Fibroblast of lung (primary cell): ENCODE data around the gene CT47C1. TPM values are rescaled to one million over a fixed set of nuclear protein-coding genes. Genes with fewer than 3 reads are reported as not detected.

Experiments used
- DNase-seq, 2 donors: peaks; one replicate each; pipeline versions ENCODE4 v3.0.0 to v3.0.0-alpha.2; 2010; ENCODE audit warnings: low read depth in 2 of 2
- H2AFZ ChIP-seq: 2 replicates; pipeline ENCODE4 v1.5.1; 2012; ENCODE audit warnings: low read length, control low read depth, inconsistent platforms
- H3K27ac ChIP-seq: 2 replicates; pipeline ENCODE4 v1.5.1; 2011; ENCODE audit warnings: low read length, control low read depth; ENCODE audit not compliant: insufficient read depth
- H3K27me3 ChIP-seq: 2 replicates; pipeline ENCODE4 v1.5.1; 2011; ENCODE audit warnings: mild to moderate bottlenecking, low read length; ENCODE audit not compliant: control insufficient read depth, insufficient read depth
- H3K36me3 ChIP-seq: 2 replicates; pipeline ENCODE4 v1.5.1; 2011; ENCODE audit warnings: low read length; ENCODE audit not compliant: control insufficient read depth, insufficient read depth
- H3K4me1 ChIP-seq: 2 replicates; pipeline ENCODE4 v1.5.1; 2011; ENCODE audit warnings: low read length; ENCODE audit not compliant: control insufficient read depth, insufficient read depth; ENCODE audit errors: extremely low read depth
- H3K4me2 ChIP-seq: 2 replicates; pipeline ENCODE4 v1.5.1; 2011; ENCODE audit warnings: low read length, control low read depth; ENCODE audit not compliant: insufficient read depth; ENCODE audit errors: extremely low read depth
- H3K4me3 ChIP-seq, 4 experiments: fragments of 200-600 bp in 1 of 4; sonication (generic) in 1 of 4; replicated peaks in 1 of 4; 2 replicates each; pipeline ENCODE4 v1.5.1; 2011 to 2016; ENCODE audit warnings: low read length in 4 of 4, low read depth in 3 of 4, mild to moderate bottlenecking in 3 of 4, control low read depth in 2 of 4, inconsistent platforms in 1 of 4, mixed read lengths in 1 of 4; ENCODE audit not compliant: insufficient read depth in 1 of 4; ENCODE audit errors: control extremely low read depth in 1 of 4
- H3K79me2 ChIP-seq: 2 replicates; pipeline ENCODE4 v1.5.1; 2012; ENCODE audit warnings: mild to moderate bottlenecking, low read length, inconsistent platforms; ENCODE audit not compliant: control insufficient read depth, insufficient read depth
- H3K9ac ChIP-seq: 2 replicates; pipeline ENCODE4 v1.5.1; 2011; ENCODE audit warnings: mild to moderate bottlenecking, low read length, control low read depth; ENCODE audit not compliant: insufficient read depth
- H3K9me3 ChIP-seq: 2 replicates; pipeline ENCODE4 v1.5.1; 2012; ENCODE audit warnings: low read depth, low read length; ENCODE audit not compliant: control insufficient read depth, insufficient read depth
- H4K20me1 ChIP-seq: 2 replicates; pipeline ENCODE4 v1.5.1; 2011; ENCODE audit warnings: low read length; ENCODE audit not compliant: control insufficient read depth, insufficient read depth; ENCODE audit errors: extremely low read depth
- EZH2 ChIP-seq: IDR thresholded peaks from 2 replicates; pipeline ENCODE4 v1.5.1; 2012; ENCODE audit warnings: low read length, control low read depth, mild to moderate bottlenecking; ENCODE audit errors: missing control alignments
- polyA plus RNA-seq, 2 donors: library from polyadenylated mRNA; depleted of rRNA in 1 of 2; stranded (reverse) in 1 of 2; unstranded in 1 of 2; fragments of >200 nt; gene quantifications; 2 replicates each; pipeline ENCODE4 v1.2.1, GENCODE V29; 2011 to 2012; ENCODE audit warnings: missing spikeins in 1 of 2
- total RNA-seq: library from RNA; depleted of rRNA; stranded (reverse); fragments of >200 nt; gene quantifications from 2 replicates; pipeline ENCODE4 v1.2.1, GENCODE V29; 2014
- TF ChIP-seq, protein P1 (sequence below), 2 donors: IDR thresholded peaks in 1 of 2; conservative IDR thresholded peaks in 1 of 2; 1 replicate in 1 of 2; 2 replicates in 1 of 2; pipeline ENCODE4 v1.5.1; 2011 to 2012; ENCODE audit warnings: low read length in 2 of 2, control low read depth in 1 of 2, inconsistent platforms in 1 of 2, low read depth in 1 of 2, mild to moderate bottlenecking in 1 of 2

Gene CT47C1
- total and polyA plus RNA-seq, 2 donors (not counting 1 experiment from before 2014, with no cell fraction given): not detected

DNA sequence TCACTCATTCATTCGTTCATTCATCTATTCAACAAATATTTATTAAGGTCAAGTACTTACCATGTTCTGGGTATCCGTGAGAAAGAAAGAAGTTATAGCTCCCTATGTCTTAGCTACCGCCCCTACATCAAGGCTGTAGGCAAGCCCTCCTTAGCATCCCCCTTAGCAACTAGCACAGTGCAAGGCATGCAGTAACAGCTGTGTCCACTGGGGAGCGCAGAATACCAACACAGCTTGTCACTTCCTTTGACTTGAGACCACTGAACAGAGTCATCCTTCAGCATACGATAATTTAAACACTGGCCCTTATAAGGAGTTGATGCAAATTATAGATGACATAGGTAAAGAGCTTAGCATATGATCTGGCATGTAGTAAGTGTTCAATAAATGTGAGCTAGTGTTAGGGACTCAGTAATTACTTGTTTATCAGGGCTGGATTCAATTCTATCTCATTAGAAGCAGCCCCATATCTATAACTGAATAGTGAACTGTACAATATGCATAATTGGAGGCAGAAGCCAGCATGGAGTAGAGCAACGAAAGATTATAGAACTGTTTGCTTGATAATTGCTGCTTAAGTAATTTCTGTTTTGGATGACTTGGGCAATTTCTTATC, 46.1 kb downstream of the CT47C1 start:
- Histone ChIP-seq H3K79me2 (no peaks in the 10 kb centered on the region), H2AFZ (no peak overlapping the region), H4K20me1 (no peaks in the 10 kb centered on the region), H3K4me3 (no peak overlapping the region), H3K9ac (no peak overlapping the region), H3K27ac (no peak overlapping the region), H3K36me3 (no peaks in the 10 kb centered on the region), H3K9me3 (no peaks in the 10 kb centered on the region), H3K4me1 (no peaks in the 10 kb centered on the region), H3K4me2 (no peak overlapping the region), H3K27me3 (peaks cover 5% of the 10 kb centered on the region)
- TF ChIP-seq, protein P1, sequence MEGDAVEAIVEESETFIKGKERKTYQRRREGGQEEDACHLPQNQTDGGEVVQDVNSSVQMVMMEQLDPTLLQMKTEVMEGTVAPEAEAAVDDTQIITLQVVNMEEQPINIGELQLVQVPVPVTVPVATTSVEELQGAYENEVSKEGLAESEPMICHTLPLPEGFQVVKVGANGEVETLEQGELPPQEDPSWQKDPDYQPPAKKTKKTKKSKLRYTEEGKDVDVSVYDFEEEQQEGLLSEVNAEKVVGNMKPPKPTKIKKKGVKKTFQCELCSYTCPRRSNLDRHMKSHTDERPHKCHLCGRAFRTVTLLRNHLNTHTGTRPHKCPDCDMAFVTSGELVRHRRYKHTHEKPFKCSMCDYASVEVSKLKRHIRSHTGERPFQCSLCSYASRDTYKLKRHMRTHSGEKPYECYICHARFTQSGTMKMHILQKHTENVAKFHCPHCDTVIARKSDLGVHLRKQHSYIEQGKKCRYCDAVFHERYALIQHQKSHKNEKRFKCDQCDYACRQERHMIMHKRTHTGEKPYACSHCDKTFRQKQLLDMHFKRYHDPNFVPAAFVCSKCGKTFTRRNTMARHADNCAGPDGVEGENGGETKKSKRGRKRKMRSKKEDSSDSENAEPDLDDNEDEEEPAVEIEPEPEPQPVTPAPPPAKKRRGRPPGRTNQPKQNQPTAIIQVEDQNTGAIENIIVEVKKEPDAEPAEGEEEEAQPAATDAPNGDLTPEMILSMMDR (conservative IDR thresholded peaks at IDR 0.05 in 1 of 2, IDR thresholded peaks at IDR 0.05 in 1 of 2; ENCODE audit: low read depth in 1 of 2, low read length in 2 of 2): peak; percentile 76 to 89
- TF ChIP-seq EZH2: no peak
- peak; percentile 24 to 50 for DNase-seq

DNA sequence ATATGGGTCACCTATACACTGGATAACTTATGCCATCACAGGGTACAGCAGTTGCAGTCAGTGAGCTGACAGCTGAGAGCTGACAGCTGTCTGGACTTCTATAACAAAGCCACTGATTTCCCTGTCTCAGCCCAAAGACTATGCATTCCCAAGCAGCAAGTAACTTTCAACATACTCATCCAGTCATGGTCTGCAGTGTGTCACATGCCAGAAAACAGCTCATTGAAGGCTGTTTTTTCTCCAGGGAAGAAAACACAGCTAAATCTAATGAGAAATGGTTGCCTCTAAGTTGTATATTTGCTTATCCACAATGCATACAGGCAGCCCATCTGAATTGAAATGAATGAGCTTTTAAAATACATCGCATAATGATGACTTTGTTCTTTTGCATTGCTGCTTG, 48.5 kb downstream of the CT47C1 start:
- Histone ChIP-seq H4K20me1 (no peaks in the 10 kb centered on the region), H3K36me3 (no peaks in the 10 kb centered on the region), H3K9ac (no peak overlapping the region), H3K4me1 (no peaks in the 10 kb centered on the region), H3K4me3 (no peak overlapping the region), H3K79me2 (no peaks in the 10 kb centered on the region), H3K27ac (no peak overlapping the region), H3K27me3 (peaks cover 5% of the 10 kb centered on the region), H3K9me3 (no peaks in the 10 kb centered on the region), H2AFZ (no peak overlapping the region), H3K4me2 (no peak overlapping the region)
- peak; percentile 7 to 59 for DNase-seq
- no peak for TF ChIP-seq EZH2
- TF ChIP-seq, protein P1 (conservative IDR thresholded peaks at IDR 0.05 in 1 of 2, IDR thresholded peaks at IDR 0.05 in 1 of 2; ENCODE audit: low read depth in 1 of 2, low read length in 2 of 2): no peak

Other genes with a start within 250 kb of the CT47C1 start
- gene ZCCHC12, start 249.2 kb upstream of the CT47C1 start, total RNA-seq: under 0.01 TPM in 1 of 2 replicates, not detected in the other
- 0.07 TPM in 1 of 2 replicates, not detected in the other for gene ZCCHC12, start 249.2 kb upstream of the CT47C1 start, polyA plus RNA-seq
- gene LONRF3, start 98.4 kb upstream of the CT47C1 start, total RNA-seq: 0.33 and 0.51 TPM in 2 replicates
- gene LONRF3, start 98.4 kb upstream of the CT47C1 start, polyA plus RNA-seq: 0.03 TPM in 1 of 2 replicates, not detected in the other
- gene KIAA1210, start 54.8 kb downstream of the CT47C1 start, total RNA-seq: not detected in 2 replicates
- not detected in 2 replicates for gene KIAA1210, start 54.8 kb downstream of the CT47C1 start, polyA plus RNA-seq
- gene PGRMC1, start 163.3 kb downstream of the CT47C1 start, total RNA-seq: 109 and 201 TPM in 2 replicates
- 127 and 148 TPM in 2 replicates for gene PGRMC1, start 163.3 kb downstream of the CT47C1 start, polyA plus RNA-seq